SK-N-MC (cell line): ENCODE results near the gene RC3H2.

Source experiments
- DNase-seq: peaks from one replicate; pipeline ENCODE4 v3.0.0-alpha.2; 2011; ENCODE audit warnings: low read depth, low spot score
- H3K27ac ChIP-seq: fragments of 200-600 bp; sonication (generic); 2 replicates; pipeline ENCODE4 v1.5.1; 2016; ENCODE audit warnings: mixed run types
- H3K36me3 ChIP-seq: fragments of 200-600 bp; sonication (generic); 2 replicates; pipeline ENCODE4 v1.6.1; 2017; ENCODE audit warnings: antibody characterized with exemption, low read length, mixed read lengths; ENCODE audit not compliant: insufficient read depth
- H3K4me3 ChIP-seq: fragments of 200-600 bp; sonication (generic); 2 replicates; pipeline ENCODE4 v1.5.1; 2016
- H3K9ac ChIP-seq: fragments of 200-600 bp; sonication (generic); 2 replicates; pipeline ENCODE4 v1.8.0; 2017; ENCODE audit warnings: mixed run types, mixed read lengths; ENCODE audit not compliant: insufficient read length
- H3K9me3 ChIP-seq: fragments of 200-600 bp; sonication (generic); 2 replicates; pipeline ENCODE4 v1.6.1; 2017; ENCODE audit warnings: low read depth, mild to moderate bottlenecking, antibody characterized with exemption, low read length, moderate library complexity, mixed read lengths
- EZH2 ChIP-seq: fragments of 200-600 bp; sonication (generic); IDR thresholded peaks from one replicate; pipeline ENCODE4 v1.6.1; 2017; ENCODE audit warnings: antibody characterized with exemption
- FOXP2 ChIP-seq: optimal IDR thresholded peaks from 2 replicates; pipeline ENCODE3; 2011; ENCODE audit warnings: mild to moderate bottlenecking, moderate library complexity; ENCODE audit not compliant: insufficient read depth; ENCODE audit errors: extremely low read length, control extremely low read depth
- POLR2AphosphoS5 ChIP-seq: IDR thresholded peaks from 2 replicates; pipeline ENCODE4 v1.6.1; 2012; ENCODE audit warnings: mild to moderate bottlenecking, low read depth, low read length, borderline replicate concordance

The RC3H2 gene, protein sequence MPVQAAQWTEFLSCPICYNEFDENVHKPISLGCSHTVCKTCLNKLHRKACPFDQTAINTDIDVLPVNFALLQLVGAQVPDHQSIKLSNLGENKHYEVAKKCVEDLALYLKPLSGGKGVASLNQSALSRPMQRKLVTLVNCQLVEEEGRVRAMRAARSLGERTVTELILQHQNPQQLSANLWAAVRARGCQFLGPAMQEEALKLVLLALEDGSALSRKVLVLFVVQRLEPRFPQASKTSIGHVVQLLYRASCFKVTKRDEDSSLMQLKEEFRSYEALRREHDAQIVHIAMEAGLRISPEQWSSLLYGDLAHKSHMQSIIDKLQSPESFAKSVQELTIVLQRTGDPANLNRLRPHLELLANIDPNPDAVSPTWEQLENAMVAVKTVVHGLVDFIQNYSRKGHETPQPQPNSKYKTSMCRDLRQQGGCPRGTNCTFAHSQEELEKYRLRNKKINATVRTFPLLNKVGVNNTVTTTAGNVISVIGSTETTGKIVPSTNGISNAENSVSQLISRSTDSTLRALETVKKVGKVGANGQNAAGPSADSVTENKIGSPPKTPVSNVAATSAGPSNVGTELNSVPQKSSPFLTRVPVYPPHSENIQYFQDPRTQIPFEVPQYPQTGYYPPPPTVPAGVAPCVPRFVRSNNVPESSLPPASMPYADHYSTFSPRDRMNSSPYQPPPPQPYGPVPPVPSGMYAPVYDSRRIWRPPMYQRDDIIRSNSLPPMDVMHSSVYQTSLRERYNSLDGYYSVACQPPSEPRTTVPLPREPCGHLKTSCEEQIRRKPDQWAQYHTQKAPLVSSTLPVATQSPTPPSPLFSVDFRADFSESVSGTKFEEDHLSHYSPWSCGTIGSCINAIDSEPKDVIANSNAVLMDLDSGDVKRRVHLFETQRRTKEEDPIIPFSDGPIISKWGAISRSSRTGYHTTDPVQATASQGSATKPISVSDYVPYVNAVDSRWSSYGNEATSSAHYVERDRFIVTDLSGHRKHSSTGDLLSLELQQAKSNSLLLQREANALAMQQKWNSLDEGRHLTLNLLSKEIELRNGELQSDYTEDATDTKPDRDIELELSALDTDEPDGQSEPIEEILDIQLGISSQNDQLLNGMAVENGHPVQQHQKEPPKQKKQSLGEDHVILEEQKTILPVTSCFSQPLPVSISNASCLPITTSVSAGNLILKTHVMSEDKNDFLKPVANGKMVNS

DNA sequence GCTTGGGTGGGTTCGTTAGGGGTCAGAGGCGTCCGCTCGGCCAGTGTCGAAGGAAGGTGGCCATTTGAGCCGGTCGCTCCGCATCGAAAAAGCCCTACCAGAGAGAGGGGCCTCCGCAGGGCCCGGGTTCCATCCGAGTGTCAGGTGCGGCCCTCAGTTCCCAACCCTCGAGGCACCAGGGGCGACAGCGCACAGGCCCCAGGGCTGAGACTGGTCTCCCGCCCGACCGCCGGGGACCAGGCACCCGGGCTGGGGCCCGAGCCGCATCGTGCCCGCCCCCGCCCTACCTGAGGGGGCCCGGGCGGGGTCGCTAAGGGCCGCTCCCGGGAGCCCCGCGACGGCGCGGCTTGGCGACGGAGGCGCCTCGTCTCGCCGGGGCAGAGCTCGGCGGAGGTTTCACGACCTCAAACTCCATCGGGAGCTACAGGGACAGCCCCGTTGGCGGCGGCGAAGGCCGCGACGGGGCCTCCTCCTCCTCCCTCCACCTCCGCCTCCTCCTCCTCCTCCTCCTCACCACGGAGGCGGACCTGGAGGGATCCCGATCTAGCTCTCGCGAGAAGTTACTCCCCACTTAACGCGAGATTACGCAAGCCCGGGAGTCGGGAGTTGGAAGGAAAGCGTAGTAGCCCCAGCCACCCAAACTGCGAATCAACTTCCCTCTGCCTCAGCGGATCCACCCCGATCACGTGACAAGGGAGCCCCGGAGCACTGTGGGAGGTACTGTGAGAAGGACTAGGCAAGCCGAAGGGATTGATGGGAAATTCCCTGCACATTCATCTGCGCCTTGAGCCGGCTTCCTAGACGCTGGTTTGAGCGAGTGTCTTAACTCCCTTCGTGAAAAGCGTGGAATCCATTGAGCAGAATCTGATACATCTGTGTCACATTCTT lies at the start of gene RC3H2:
Gene RC3H2, minus strand, starts transcription at position 537 of the 888 bp plus-strand sequence. CDS start 7,850 bp downstream, outside the sequence.
- Histone ChIP-seq H3K9me3 (no peaks in the 10 kb centered on the region), H3K4me3 (peak within 1 kb of the TSS; percentile 78), H3K27ac (peak within 1 kb of the TSS; percentile 81), H3K36me3 (peaks cover 9% of the 10 kb centered on the region), H3K9ac (peak within 1 kb of the TSS; percentile 85)
- TF ChIP-seq EZH2 (no peak), POLR2AphosphoS5 (peak; percentile 90), FOXP2 (peak; percentile 63)
- DNase-seq = peak; percentile 99

GRCh38 chr9:122954253-122954691 lies 49.1 kb upstream of the RC3H2 start:
- TF ChIP-seq FOXP2 = no peak
- no peak for TF ChIP-seq EZH2
- TF ChIP-seq POLR2AphosphoS5 = no peak
- H3K9ac ChIP-seq = no peak overlapping the region
- no peak for DNase-seq
- no peak overlapping the region for H3K27ac ChIP-seq
- no peaks in the 10 kb centered on the region for H3K9me3 ChIP-seq
- peaks cover 44% of the 10 kb centered on the region for H3K36me3 ChIP-seq
- H3K4me3 ChIP-seq = no peak overlapping the region

DNA sequence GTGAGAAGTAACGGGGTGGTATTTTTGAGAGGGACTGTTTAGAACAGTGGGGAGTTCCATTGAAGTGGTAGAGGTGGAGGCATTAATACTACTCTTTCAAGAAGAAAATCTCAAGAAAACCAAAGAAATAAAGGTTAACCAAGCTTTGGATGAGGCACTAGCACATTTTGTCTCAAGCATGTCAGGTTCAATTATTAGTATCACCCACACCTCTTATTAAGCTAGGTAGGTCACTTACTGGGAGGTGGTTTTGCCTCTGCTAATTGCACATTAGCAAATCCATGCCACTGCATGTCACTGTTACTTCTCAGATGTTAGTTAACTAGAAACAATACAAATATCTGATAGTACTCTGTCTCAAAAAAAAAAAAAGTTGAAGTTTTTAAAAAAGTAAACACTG lies 45.9 kb upstream of the RC3H2 start:
- no peak for DNase-seq
- H3K9ac ChIP-seq = no peak overlapping the region
- TF ChIP-seq POLR2AphosphoS5 (no peak), FOXP2 (no peak), EZH2 (no peak)
- no peaks in the 10 kb centered on the region for H3K9me3 ChIP-seq
- H3K4me3 ChIP-seq = no peak overlapping the region
- peaks cover 30% of the 10 kb centered on the region for H3K36me3 ChIP-seq
- H3K27ac ChIP-seq = 0 out of 2 replicates have a peak overlapping the region, but pooled peaks have one; percentile 4

DNA sequence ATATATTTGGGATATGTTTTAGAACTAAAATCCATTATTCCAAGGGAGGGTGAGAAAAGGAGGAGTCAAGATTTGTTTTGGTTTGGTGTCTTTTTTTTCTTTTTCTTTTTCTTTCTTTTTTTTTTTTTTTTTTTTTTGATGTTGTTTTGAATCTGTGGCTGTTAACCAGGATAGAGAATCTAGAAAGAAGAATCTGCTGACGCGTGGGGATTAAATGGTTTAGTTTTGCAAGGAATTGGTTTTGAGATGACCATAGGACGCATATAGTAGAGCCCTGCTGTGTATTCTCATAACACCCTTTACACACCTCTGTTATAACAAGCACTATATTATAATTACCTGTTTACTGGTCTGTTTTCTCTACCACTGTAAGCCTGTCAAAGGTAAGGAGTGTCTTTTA lies 45.1 kb upstream of the RC3H2 start:
- no peak overlapping the region for H3K9ac ChIP-seq
- H3K36me3 ChIP-seq = peaks cover 22% of the 10 kb centered on the region; the same call in 1 of the 2 replicates
- H3K4me3 ChIP-seq = no peak overlapping the region
- no peak for TF ChIP-seq EZH2
- H3K27ac ChIP-seq = peak overlapping the region; percentile 39; the same call in 1 of the 2 replicates
- DNase-seq = no peak
- no peaks in the 10 kb centered on the region for H3K9me3 ChIP-seq

- H3K36me3 ChIP-seq = peaks cover 22% of the 10 kb centered on the region; the same call in 1 of the 2 replicates
- H3K4me3 ChIP-seq = no peak overlapping the region
- DNase-seq = no peak
- TF ChIP-seq EZH2 = no peak
- no peak for TF ChIP-seq FOXP2
- H3K9me3 ChIP-seq = no peaks in the 10 kb centered on the region
- peak overlapping the region; percentile 39; the same call in 1 of the 2 replicates for H3K27ac ChIP-seq
- no peak overlapping the region for H3K9ac ChIP-seq
Observed at GRCh38 chr9:122949696-122950095, 44.5 kb upstream of the RC3H2 start.

DNA sequence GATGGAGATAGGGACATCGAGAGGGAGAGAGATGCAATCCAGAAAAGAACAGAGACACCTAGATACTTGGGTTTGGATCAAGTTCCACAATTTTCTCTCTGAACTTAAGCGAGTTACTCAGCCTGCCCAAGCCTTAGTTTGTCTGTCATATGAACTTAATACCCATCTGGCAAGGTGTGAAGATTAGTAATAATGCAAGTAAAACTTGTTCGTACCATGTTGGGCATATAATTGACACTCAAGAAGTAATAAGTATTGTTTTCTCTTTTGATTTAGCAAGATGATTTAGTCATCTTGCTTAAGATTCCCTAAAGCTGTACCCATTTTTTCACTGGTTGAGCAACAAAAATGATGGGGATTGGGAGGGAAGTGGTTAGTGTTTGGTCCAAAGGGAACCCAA lies 43.2 kb upstream of the RC3H2 start:
- H3K9ac ChIP-seq = no peak overlapping the region
- H3K4me3 ChIP-seq = no peak overlapping the region
- DNase-seq = no peak
- no peak overlapping the region for H3K27ac ChIP-seq
- H3K9me3 ChIP-seq = no peaks in the 10 kb centered on the region
- peaks cover 28% of the 10 kb centered on the region for H3K36me3 ChIP-seq
- TF ChIP-seq POLR2AphosphoS5 (no peak), EZH2 (no peak), FOXP2 (no peak)

- Histone ChIP-seq H3K9ac (peak overlapping the region; percentile 74), H3K9me3 (no peaks in the 10 kb centered on the region), H3K27ac (peak overlapping the region; percentile 96), H3K4me3 (peak overlapping the region; percentile 67), H3K36me3 (peaks cover 30% of the 10 kb centered on the region)
- no peak for DNase-seq
- TF ChIP-seq FOXP2 (no peak), POLR2AphosphoS5 (no peak), EZH2 (no peak)
Observed at GRCh38 chr9:122946461-122947005, 41.4 kb upstream of the RC3H2 start.
